ENCODE results near the gene ASRGL1. TPM values are rescaled to one million over a fixed set of nuclear protein-coding genes. Genes with fewer than 3 reads are reported as not detected.

Gene ASRGL1
- polyA plus RNA-seq, 2 of the 4 experiments (the other 2 are of a cell fraction) = 12.7 to 19.5 TPM

GRCh38 chr11:62432695-62433094 lies 95.4 kb downstream of the ASRGL1 start:
- ChIA-PET POLR2A (no interaction called here), CTCF (interaction anchor here (1.3 to 2.9 kb wide), 3 partner anchors 8 to 110 kb away, joined by 3 to 11 read pairs (median 7); no protein-coding TSS in a partner anchor)
- ATAC-seq (no peak), DNase-seq (ENCODE audit: low read depth in 1 of 2, low spot score in 1 of 2) (no peak), FAIRE-seq (no peak)
- WGBS (ENCODE audit: missing lambda C conversion rate) = 42% methylated on average over 9 of the region's 9 CpGs
- Histone ChIP-seq H3K4me3 (no peak overlapping the region), H3K4me2 (peak overlapping the region; percentile 32; the same call in 2 of the 3 replicates), H3K4me1 (peaks cover 40% of the 10 kb centered on the region), H3K27ac (peak overlapping the region in 1 of 2 experiments; percentile 86; a peak in 3 of 6 replicates), H3K9me3 (no peaks in the 10 kb centered on the region)
- TF ChIP-seq ATOH8 (CRISPR knock-in tag; IDR thresholded peaks at IDR 0.05; ENCODE audit: low read depth) (no peak), CEBPB (IDR thresholded peaks at IDR 0.05) (peak in 1 of 2 experiments; percentile 27; a peak in 1 of 4 replicates)

- no peak overlapping the region; the same call in 2 of the 3 replicates for H3K4me2 ChIP-seq
- ChIA-PET POLR2A (no interaction called here), CTCF (interaction anchor here (0.6 to 2.9 kb wide), 5 partner anchors 8 to 159 kb away, joined by 3 to 11 read pairs (median 6); partner anchors contain the start of gene SCGB1A1)
- WGBS (ENCODE audit: missing lambda C conversion rate) = 80% methylated on average over 16 of the region's 16 CpGs
- H3K4me1 ChIP-seq = peaks cover 34% of the 10 kb centered on the region
- no peaks in the 10 kb centered on the region for H3K9me3 ChIP-seq
- ATAC-seq (no peak), FAIRE-seq (no peak), DNase-seq (ENCODE audit: low read depth in 1 of 2, low spot score in 1 of 2) (no peak)
- TF ChIP-seq REST (IDR thresholded peaks at IDR 0.05) = no peak
- TF ChIP-seq USF2 (IDR thresholded peaks at IDR 0.05) = no peak
- no peak for TF ChIP-seq NPAS2 (CRISPR knock-in tag; IDR thresholded peaks at IDR 0.05; ENCODE audit: borderline replicate concordance)
- TF ChIP-seq FOXS1 (CRISPR knock-in tag; IDR thresholded peaks at IDR 0.05) = no peak
- no peak for TF ChIP-seq HEYL (CRISPR knock-in tag; IDR thresholded peaks at IDR 0.05)
- no peak for TF ChIP-seq PHF8 (IDR thresholded peaks at IDR 0.05; ENCODE audit: borderline replicate concordance, low read depth)
- TF ChIP-seq JUN (IDR thresholded peaks at IDR 0.05) = no peak
- TF ChIP-seq POLR2AphosphoS2 (conservative IDR thresholded peaks at IDR 0.05; ENCODE audit: low read length) = no peak
- no peak for TF ChIP-seq MAFK (IDR thresholded peaks at IDR 0.05; ENCODE audit: partially characterized antibody)
- no peak for TF ChIP-seq CBX2 (IDR thresholded peaks at IDR 0.05; ENCODE audit: borderline replicate concordance, low read depth)
- no peak for TF ChIP-seq RARB (CRISPR knock-in tag; IDR thresholded peaks at IDR 0.05)
- no peak for TF ChIP-seq CTCF (IDR thresholded peaks at IDR 0.05)
- no peak for TF ChIP-seq CHD2 (IDR thresholded peaks at IDR 0.05; ENCODE audit: low read length, partially characterized antibody)
- no peak for TF ChIP-seq CEBPB (IDR thresholded peaks at IDR 0.05)
- H3K27ac ChIP-seq = peak overlapping the region in 1 of 2 experiments; percentile 86; a peak in 3 of 6 replicates
- no peak overlapping the region for H3K4me3 ChIP-seq
Measured at GRCh38 chr11:62433141-62433903, 96.1 kb downstream of the ASRGL1 start.

Measured in A549 (cell line).